Hepatocyte (in vitro differentiated cells): ENCODE measurements around the gene CABLES2. TPM values are rescaled to one million over a fixed set of nuclear protein-coding genes. Genes with fewer than 3 reads are reported as not detected.

Experiments
- DNase-seq: peaks from one replicate; pipeline ENCODE4 v3.0.0-alpha.2; 2016; ENCODE audit warnings: low spot score
- H2AFZ ChIP-seq: fragments of 200-600 bp; sonication (generic); 2 replicates; pipeline ENCODE4 v1.6.0; 2016; ENCODE audit warnings: antibody characterized with exemption, mild to moderate bottlenecking
- H3K27ac ChIP-seq: fragments of 200-600 bp; sonication (generic); 2 replicates; pipeline ENCODE4 v1.5.1; 2016; ENCODE audit warnings: mild to moderate bottlenecking
- H3K27me3 ChIP-seq: fragments of 200-600 bp; sonication (generic); 2 replicates; pipeline ENCODE4 v1.6.1; 2016
- H3K36me3 ChIP-seq: fragments of 200-600 bp; sonication (generic); replicated peaks from 2 replicates; pipeline ENCODE4 v1.5.1; 2016; ENCODE audit warnings: low read depth; ENCODE audit not compliant: insufficient read depth
- H3K4me1 ChIP-seq: fragments of 200-600 bp; sonication (generic); 2 replicates; pipeline ENCODE4 v1.5.1; 2016; ENCODE audit warnings: mild to moderate bottlenecking, moderate library complexity; ENCODE audit not compliant: insufficient read depth
- H3K4me2 ChIP-seq: fragments of 200-600 bp; sonication (generic); 2 replicates; pipeline ENCODE4 v1.6.0; 2016
- H3K4me3 ChIP-seq: fragments of 200-600 bp; sonication (generic); 2 replicates; pipeline ENCODE4 v1.5.1; 2016; ENCODE audit warnings: mild to moderate bottlenecking
- H3K79me2 ChIP-seq: fragments of 200-600 bp; sonication (generic); 2 replicates; pipeline ENCODE4 v1.6.0; 2017; ENCODE audit warnings: mild to moderate bottlenecking
- H3K9me2 ChIP-seq: fragments of 200-600 bp; sonication (generic); replicated peaks from 2 replicates; pipeline ENCODE4 v1.6.0; 2017; ENCODE audit warnings: mild to moderate bottlenecking; ENCODE audit not compliant: insufficient read depth
- H3K9me3 ChIP-seq: fragments of 200-600 bp; sonication (generic); 2 replicates; pipeline ENCODE4 v1.5.1; 2016; ENCODE audit warnings: low read depth, mild to moderate bottlenecking
- H4K20me1 ChIP-seq: fragments of 200-600 bp; sonication (generic); 2 replicates; pipeline ENCODE4 v1.6.0; 2016; ENCODE audit warnings: mild to moderate bottlenecking; ENCODE audit not compliant: insufficient read depth, poor library complexity, severe bottlenecking
- EZH2 ChIP-seq: fragments of 200-600 bp; sonication (generic); IDR thresholded peaks from 2 replicates; pipeline ENCODE4 v1.6.1; 2016; ENCODE audit warnings: antibody characterized with exemption, mild to moderate bottlenecking, borderline replicate concordance
- EZH2phosphoT487 ChIP-seq: fragments of 200-600 bp; sonication (generic); IDR thresholded peaks from one replicate; pipeline ENCODE4 v1.6.1; 2018; ENCODE audit warnings: antibody characterized with exemption, mild to moderate bottlenecking, low read depth, moderate library complexity; ENCODE audit not compliant: unreplicated experiment, severe bottlenecking
- WGBS: methylation state at CpG from one replicate; pipeline ENCODE4 v1.1.6; 2016; ENCODE audit warnings: low lambda C conversion rate; ENCODE audit errors: missing lambda C conversion rate; 5-methylcytosine and 5-hydroxymethylcytosine counted together
- polyA plus RNA-seq: library from polyadenylated mRNA; unstranded; fragments of >200 nt; fragmentation: Nextera tagmentation; extraction: Ambion mirVana; gene quantifications from 2 replicates; pipeline ENCODE4 v1.2.1, GENCODE V29; 2016
- total RNA-seq: library from RNA; depleted of rRNA; stranded (reverse); fragments of >200 nt; gene quantifications from 2 replicates; pipeline ENCODE4 v1.2.3, GENCODE V29; 2014
- TF ChIP-seq, protein P1 (sequence below): fragments of 200-600 bp; sonication (generic); IDR thresholded peaks from 2 replicates; pipeline ENCODE4 v1.5.1; 2016; ENCODE audit warnings: antibody characterized with exemption, mild to moderate bottlenecking; ENCODE audit not compliant: poor library complexity

Gene CABLES2
- total and polyA plus RNA-seq, 2 experiments from 2014 or later = 8.6 to 19.1 TPM

- peaks cover 15% of the 10 kb centered on the region for H3K4me1 ChIP-seq
- peaks cover 7% of the 10 kb centered on the region for H3K36me3 ChIP-seq
- H3K4me3 ChIP-seq = peak within 1 kb of the TSS; percentile 96
- 1% methylated on average over 61 of the region's 83 CpGs for WGBS
- peak within 1 kb of the TSS; percentile 99 for H3K4me2 ChIP-seq
- H4K20me1 ChIP-seq = peaks cover 11% of the 10 kb centered on the region
- TF ChIP-seq EZH2phosphoT487 = no peak
- no peak for TF ChIP-seq EZH2
- TF ChIP-seq, protein P1, sequence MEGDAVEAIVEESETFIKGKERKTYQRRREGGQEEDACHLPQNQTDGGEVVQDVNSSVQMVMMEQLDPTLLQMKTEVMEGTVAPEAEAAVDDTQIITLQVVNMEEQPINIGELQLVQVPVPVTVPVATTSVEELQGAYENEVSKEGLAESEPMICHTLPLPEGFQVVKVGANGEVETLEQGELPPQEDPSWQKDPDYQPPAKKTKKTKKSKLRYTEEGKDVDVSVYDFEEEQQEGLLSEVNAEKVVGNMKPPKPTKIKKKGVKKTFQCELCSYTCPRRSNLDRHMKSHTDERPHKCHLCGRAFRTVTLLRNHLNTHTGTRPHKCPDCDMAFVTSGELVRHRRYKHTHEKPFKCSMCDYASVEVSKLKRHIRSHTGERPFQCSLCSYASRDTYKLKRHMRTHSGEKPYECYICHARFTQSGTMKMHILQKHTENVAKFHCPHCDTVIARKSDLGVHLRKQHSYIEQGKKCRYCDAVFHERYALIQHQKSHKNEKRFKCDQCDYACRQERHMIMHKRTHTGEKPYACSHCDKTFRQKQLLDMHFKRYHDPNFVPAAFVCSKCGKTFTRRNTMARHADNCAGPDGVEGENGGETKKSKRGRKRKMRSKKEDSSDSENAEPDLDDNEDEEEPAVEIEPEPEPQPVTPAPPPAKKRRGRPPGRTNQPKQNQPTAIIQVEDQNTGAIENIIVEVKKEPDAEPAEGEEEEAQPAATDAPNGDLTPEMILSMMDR = no peak
- peaks cover 52% of the 10 kb centered on the region for H3K79me2 ChIP-seq
- peak within 1 kb of the TSS; percentile 77 for H2AFZ ChIP-seq
- no peaks in the 10 kb centered on the region for H3K27me3 ChIP-seq
- no peaks in the 10 kb centered on the region for H3K9me3 ChIP-seq
- no peaks in the 10 kb centered on the region for H3K9me2 ChIP-seq
- peak within 1 kb of the TSS; percentile 95 for H3K27ac ChIP-seq
- DNase-seq = peak; percentile 96
Observed at GRCh38 chr20:62386383-62387218, 20.5 kb downstream of the CABLES2 start, which contains the start of gene RPS21. Gene RPS21, plus strand, starts transcription at chr20:62387103. Its CDS starts 236 bp downstream, at chr20:62387339.

GRCh38 chr20:62382306-62383198 lies 24.5 kb downstream of the CABLES2 start:
- Histone ChIP-seq H3K4me1 (peaks cover 22% of the 10 kb centered on the region), H3K36me3 (no peaks in the 10 kb centered on the region), H3K79me2 (peaks cover 34% of the 10 kb centered on the region), H3K9me3 (no peaks in the 10 kb centered on the region), H3K27me3 (no peaks in the 10 kb centered on the region), H4K20me1 (peaks cover 4% of the 10 kb centered on the region), H3K4me2 (no peak overlapping the region), H3K4me3 (no peak overlapping the region), H2AFZ (no peak overlapping the region), H3K9me2 (no peaks in the 10 kb centered on the region), H3K27ac (no peak overlapping the region)
- 47% methylated on average over 18 of the region's 18 CpGs for WGBS
- TF ChIP-seq EZH2phosphoT487 (no peak), EZH2 (no peak)
- TF ChIP-seq, protein P1 = peak; percentile 80
- peak; percentile 94 for DNase-seq

DNA sequence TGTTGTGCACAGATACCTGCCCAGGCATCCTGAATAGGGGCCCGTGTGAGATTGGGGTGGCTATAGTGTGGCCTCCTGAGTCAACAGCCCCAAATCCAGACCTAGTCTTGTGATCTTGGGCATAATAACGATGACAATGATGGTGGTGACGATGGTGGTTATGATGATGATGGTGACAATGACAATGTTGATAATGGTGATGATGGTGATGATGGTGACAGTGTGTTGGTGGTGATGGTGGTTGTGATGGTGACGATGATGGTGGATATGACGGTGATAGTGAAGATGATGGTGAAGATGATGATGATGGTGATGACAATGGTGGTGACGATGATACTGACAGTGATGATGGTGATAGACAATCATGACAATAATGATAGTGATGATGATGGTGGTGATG lies 25.2 kb downstream of the CABLES2 start:
- no peaks in the 10 kb centered on the region for H3K9me2 ChIP-seq
- H3K4me1 ChIP-seq = peaks cover 28% of the 10 kb centered on the region
- H4K20me1 ChIP-seq = no peaks in the 10 kb centered on the region
- H2AFZ ChIP-seq = no peak overlapping the region
- 70% methylated on average over 6 of the region's 6 CpGs for WGBS
- H3K4me2 ChIP-seq = no peak overlapping the region
- no peak for TF ChIP-seq EZH2phosphoT487
- no peak for TF ChIP-seq EZH2
- TF ChIP-seq, protein P1 = no peak
- H3K9me3 ChIP-seq = no peaks in the 10 kb centered on the region
- no peaks in the 10 kb centered on the region for H3K27me3 ChIP-seq
- H3K4me3 ChIP-seq = no peak overlapping the region
- no peak for DNase-seq
- no peaks in the 10 kb centered on the region for H3K36me3 ChIP-seq
- no peak overlapping the region for H3K27ac ChIP-seq
- peaks cover 28% of the 10 kb centered on the region for H3K79me2 ChIP-seq
